ENCODE measurements around the gene FAM50B. TPM values are rescaled to one million over a fixed set of nuclear protein-coding genes. Genes with fewer than 3 reads are reported as not detected.
A peak's percentile ranks its signal among the peaks of the same experiment; 100 is the strongest.

FAM50B gene
- total and polyA plus RNA-seq, 2 of the 13 experiments (the other 11 are each of a cell fraction or from before 2014, with no cell fraction given), result 0.05 TPM; not detected in 1

- TF ChIP-seq AGO1 (IDR thresholded peaks at IDR 0.05; ENCODE audit: low read depth, low read length, poor library complexity, severe bottlenecking) (no peak), IKZF4 (CRISPR knock-in tag; IDR thresholded peaks at IDR 0.05; ENCODE audit: borderline replicate concordance, low read depth, not compliant biosample characterization) (peak; percentile 58), JARID2 (CRISPR knock-in tag; IDR thresholded peaks at IDR 0.05; ENCODE audit: insufficient replicate concordance) (no peak), HNF1A (IDR thresholded peaks at IDR 0.05; ENCODE audit: low read depth) (peak; percentile 52; the same call in 1 of the 2 replicates), HNF1A (CRISPR knock-in tag; IDR thresholded peaks at IDR 0.05; ENCODE audit: borderline replicate concordance) (peak; percentile 31; the same call in 1 of the 2 replicates), PRDM4 (CRISPR knock-in tag; IDR thresholded peaks at IDR 0.05; ENCODE audit: borderline replicate concordance) (no peak), ZNF570 (CRISPR knock-in tag; IDR thresholded peaks at IDR 0.05; ENCODE audit: borderline replicate concordance) (0 out of 2 replicates have a peak, but pooled peaks have one; percentile 62), ZNF615 (CRISPR knock-in tag; IDR thresholded peaks at IDR 0.05; ENCODE audit: borderline replicate concordance) (0 out of 2 replicates have a peak, but pooled peaks have one; percentile 55), HNRNPLL (IDR thresholded peaks at IDR 0.05; ENCODE audit: low read depth, low read length, poor library complexity, severe bottlenecking) (no peak), ZFP36L2 (CRISPR knock-in tag; IDR thresholded peaks at IDR 0.05) (no peak), LBX2 (CRISPR knock-in tag; IDR thresholded peaks at IDR 0.05; ENCODE audit: borderline replicate concordance) (no peak; the same call in 1 of the 2 replicates), KAT2B (IDR thresholded peaks at IDR 0.05; ENCODE audit: borderline replicate concordance, low read depth, low read length) (no peak), SMAD3 (CRISPR knock-in tag; IDR thresholded peaks at IDR 0.05) (no peak), ELF4 (CRISPR knock-in tag; IDR thresholded peaks at IDR 0.05; ENCODE audit: borderline replicate concordance) (no peak), ZNF788 (CRISPR knock-in tag; IDR thresholded peaks at IDR 0.05; ENCODE audit: borderline replicate concordance) (peak; percentile 70; the same call in 1 of the 2 replicates), UBTF (CRISPR knock-in tag; IDR thresholded peaks at IDR 0.05) (no peak), ZNF263 (CRISPR knock-in tag; IDR thresholded peaks at IDR 0.05) (peak; percentile 59), ZNF557 (CRISPR knock-in tag; IDR thresholded peaks at IDR 0.05) (no peak)
Measured at GRCh38 chr6:3838992-3839867, 9.9 kb upstream of the FAM50B start (continued).

Measured in HepG2 (cell line).